ENCODE measurements around the gene TM6SF1. TPM values are rescaled to one million over a fixed set of nuclear protein-coding genes. Genes with fewer than 3 reads are reported as not detected.
"Not testable (repeated sequence)": the region's sequence is repeated elsewhere in the genome, so short reads cannot be mapped to it uniquely, and the experiment has no call there.

Gene TM6SF1
- total RNA-seq, 1 experiment from 2014 or later, result 0.69 TPM

DNA sequence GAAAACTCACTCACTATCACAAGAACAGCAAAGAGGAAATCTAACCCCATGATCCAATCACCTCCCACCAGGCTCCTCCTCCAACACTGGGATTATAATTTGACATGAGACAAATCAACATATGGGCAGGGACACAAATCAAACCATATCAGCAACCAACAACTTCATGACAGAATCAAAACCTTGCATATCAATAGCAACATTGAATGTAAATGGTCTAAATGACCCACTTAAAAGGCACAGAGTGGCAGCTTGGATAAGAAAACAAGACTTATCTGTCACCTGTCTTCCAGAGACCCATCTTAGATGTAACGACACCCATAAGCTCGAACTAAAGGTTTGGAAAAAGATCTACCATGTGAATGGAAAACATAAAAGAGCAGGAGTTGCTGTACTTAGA, 59.4 kb downstream of the TM6SF1 start:
- Histone ChIP-seq H3K36me3 (ENCODE audit: control insufficient read depth, insufficient read depth, low read length) (no peaks in the 10 kb centered on the region), H3K27ac (ENCODE audit: low read length) (no peak overlapping the region), H3K4me3 (ENCODE audit: low read depth in 2 of 2, low read length in 2 of 2) (no peak overlapping the region), H3K9me3 (ENCODE audit: control insufficient read depth, insufficient read depth, low read depth, low read length) (no peaks in the 10 kb centered on the region), H3K27me3 (ENCODE audit: control insufficient read depth, insufficient read depth, low read length) (no peaks in the 10 kb centered on the region), H3K4me1 (ENCODE audit: control insufficient read depth, insufficient read depth, low read length) (no peaks in the 10 kb centered on the region)
- ATAC-seq, result no peak
- DNase-seq (ENCODE audit: low read depth, low spot score), result no peak
- intact Hi-C loops (cut with micrococcal nuclease; ENCODE audit: unreplicated experiment) (no loop called here), in situ Hi-C loops (cut with HindIII; ENCODE audit: low pct_unique_long_range_greater_than_20kb, low sequenced_read_pairs) (no loop called here)
- ChIA-PET POLR2A (no interaction called here), CTCF (no interaction called here)
- BruUV-seq (replicated peaks), result no TSS peak
- TF ChIP-seq SIN3A (IDR thresholded peaks at IDR 0.05; ENCODE audit: borderline replicate concordance, insufficient read depth, low read depth, low read length) (no peak), POLR2AphosphoS5 (IDR thresholded peaks at IDR 0.05; ENCODE audit: low read depth, low read length) (no peak)

DNA sequence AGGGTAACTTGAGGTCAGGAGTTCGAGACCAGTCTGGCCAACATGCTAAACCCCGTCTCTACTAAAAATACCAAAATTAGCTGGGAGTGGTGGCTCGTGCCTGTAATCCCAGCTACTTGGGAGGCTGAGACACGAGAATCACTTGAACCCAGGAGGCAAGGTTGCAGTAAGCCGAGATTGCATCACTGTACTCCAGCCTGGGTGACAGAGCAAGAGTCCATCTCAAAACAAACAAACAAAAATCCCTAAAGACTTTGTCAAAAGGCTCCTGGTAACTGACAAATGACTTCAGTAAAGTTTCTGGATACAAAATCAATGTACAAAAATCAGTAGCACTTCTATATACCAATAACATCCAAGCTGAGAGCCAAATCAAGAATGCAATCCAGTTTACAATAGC, 62.1 kb downstream of the TM6SF1 start:
- POLR2A ChIA-PET; H3K27me3 ChIP-seq (ENCODE audit: control insufficient read depth, insufficient read depth, low read length); BruUV-seq (replicated peaks); DNase-seq (ENCODE audit: low read depth, low spot score); in situ Hi-C loops (cut with HindIII; ENCODE audit: low pct_unique_long_range_greater_than_20kb, low sequenced_read_pairs); H3K4me3 ChIP-seq (ENCODE audit: low read depth in 2 of 2, low read length in 2 of 2); H3K4me1 ChIP-seq (ENCODE audit: control insufficient read depth, insufficient read depth, low read length); ATAC-seq; H3K9me3 ChIP-seq (ENCODE audit: control insufficient read depth, insufficient read depth, low read depth, low read length); H3K36me3 ChIP-seq (ENCODE audit: control insufficient read depth, insufficient read depth, low read length); CTCF ChIA-PET; H3K27ac ChIP-seq (ENCODE audit: low read length); intact Hi-C loops (cut with micrococcal nuclease; ENCODE audit: unreplicated experiment): not testable (repeated sequence)

DNA sequence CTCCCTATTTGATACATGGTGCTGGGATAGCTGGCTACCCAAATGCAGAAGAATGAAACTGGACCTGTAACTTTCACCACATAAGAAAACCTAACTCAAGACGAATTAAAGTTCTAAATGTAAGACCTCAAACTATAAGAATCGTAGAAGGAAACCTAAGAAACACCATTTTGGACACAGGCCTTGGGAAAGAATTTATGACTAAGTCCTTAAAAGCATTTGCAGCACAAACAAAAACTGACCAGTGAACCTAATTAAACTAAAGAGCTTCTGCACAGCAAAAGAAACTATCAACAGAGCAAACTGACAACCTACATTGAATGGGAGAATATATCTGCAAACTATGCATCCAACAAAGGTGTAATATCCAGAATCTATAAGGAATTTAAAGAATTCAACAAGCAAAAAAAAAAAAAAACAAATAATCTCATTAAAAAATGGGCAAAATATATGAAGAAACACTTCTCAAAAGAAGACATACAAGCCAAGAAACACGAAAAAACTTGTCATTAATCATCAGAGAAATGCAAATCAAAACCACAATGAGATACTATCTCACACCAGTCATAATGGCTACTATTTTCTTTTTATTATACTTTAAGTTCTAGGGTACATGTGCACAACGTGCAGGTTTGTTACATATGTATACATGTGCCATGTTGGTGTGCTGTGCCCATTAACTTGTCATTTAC, 63.2 kb downstream of the TM6SF1 start:
- Histone ChIP-seq H3K27me3 (ENCODE audit: control insufficient read depth, insufficient read depth, low read length) (no peaks in the 10 kb centered on the region), H3K9me3 (ENCODE audit: control insufficient read depth, insufficient read depth, low read depth, low read length) (no peaks in the 10 kb centered on the region), H3K4me1 (ENCODE audit: control insufficient read depth, insufficient read depth, low read length) (no peaks in the 10 kb centered on the region), H3K4me3 (ENCODE audit: low read depth in 2 of 2, low read length in 2 of 2) (no peak overlapping the region), H3K36me3 (ENCODE audit: control insufficient read depth, insufficient read depth, low read length) (no peaks in the 10 kb centered on the region), H3K27ac (ENCODE audit: low read length) (no peak overlapping the region)
- CTCF ChIA-PET, result no interaction called here
- no TSS peak for BruUV-seq (replicated peaks)
- in situ Hi-C loops (cut with HindIII; ENCODE audit: low pct_unique_long_range_greater_than_20kb, low sequenced_read_pairs), result no loop called here
- ATAC-seq (no peak), DNase-seq (ENCODE audit: low read depth, low spot score) (no peak)
- no peak for TF ChIP-seq SIN3A (IDR thresholded peaks at IDR 0.05; ENCODE audit: borderline replicate concordance, insufficient read depth, low read depth, low read length)
- TF ChIP-seq TCF7L2 (IDR thresholded peaks at IDR 0.05; ENCODE audit: low read depth, low read length), result no peak
- intact Hi-C loops (cut with micrococcal nuclease; ENCODE audit: unreplicated experiment), result no loop called here
- POLR2A ChIA-PET, result no interaction called here

DNA sequence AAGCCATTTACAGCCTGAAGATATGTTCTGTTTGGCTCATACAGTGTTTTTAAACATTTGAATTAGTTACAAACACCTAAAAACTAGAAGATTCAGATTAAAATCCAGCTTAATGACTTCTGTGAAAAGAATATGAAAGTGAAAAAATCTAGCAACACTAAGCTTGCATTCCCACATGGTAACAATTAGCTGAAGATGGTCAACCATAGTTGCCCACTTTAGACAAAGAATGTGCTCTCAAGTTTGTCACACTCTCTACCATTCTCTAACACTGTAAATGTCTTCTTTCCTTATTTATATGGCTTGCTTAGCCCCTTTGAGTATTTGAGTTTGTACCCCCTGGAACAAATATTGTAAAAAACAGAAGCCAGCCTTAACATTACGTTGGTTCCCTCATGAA, 67.4 kb downstream of the TM6SF1 start:
- H3K27ac ChIP-seq (ENCODE audit: low read length), result no peak overlapping the region
- ChIA-PET CTCF (no interaction called here), POLR2A (interaction anchor here (0.7 kb wide), 1 partner anchor 223 kb away, joined by 3 read pairs; no protein-coding TSS in a partner anchor)
- no peaks in the 10 kb centered on the region for H3K27me3 ChIP-seq (ENCODE audit: control insufficient read depth, insufficient read depth, low read length)
- ATAC-seq (no peak), DNase-seq (ENCODE audit: low read depth, low spot score) (no peak)
- no peak overlapping the region for H3K4me3 ChIP-seq (ENCODE audit: low read depth in 2 of 2, low read length in 2 of 2)
- H3K36me3 ChIP-seq (ENCODE audit: control insufficient read depth, insufficient read depth, low read length), result no peaks in the 10 kb centered on the region
- no peaks in the 10 kb centered on the region for H3K4me1 ChIP-seq (ENCODE audit: control insufficient read depth, insufficient read depth, low read length)
- intact Hi-C loops (cut with micrococcal nuclease; ENCODE audit: unreplicated experiment) (no loop called here), in situ Hi-C loops (cut with HindIII; ENCODE audit: low pct_unique_long_range_greater_than_20kb, low sequenced_read_pairs) (no loop called here)
- no peaks in the 10 kb centered on the region for H3K9me3 ChIP-seq (ENCODE audit: control insufficient read depth, insufficient read depth, low read depth, low read length)
- TF ChIP-seq, protein P1, sequence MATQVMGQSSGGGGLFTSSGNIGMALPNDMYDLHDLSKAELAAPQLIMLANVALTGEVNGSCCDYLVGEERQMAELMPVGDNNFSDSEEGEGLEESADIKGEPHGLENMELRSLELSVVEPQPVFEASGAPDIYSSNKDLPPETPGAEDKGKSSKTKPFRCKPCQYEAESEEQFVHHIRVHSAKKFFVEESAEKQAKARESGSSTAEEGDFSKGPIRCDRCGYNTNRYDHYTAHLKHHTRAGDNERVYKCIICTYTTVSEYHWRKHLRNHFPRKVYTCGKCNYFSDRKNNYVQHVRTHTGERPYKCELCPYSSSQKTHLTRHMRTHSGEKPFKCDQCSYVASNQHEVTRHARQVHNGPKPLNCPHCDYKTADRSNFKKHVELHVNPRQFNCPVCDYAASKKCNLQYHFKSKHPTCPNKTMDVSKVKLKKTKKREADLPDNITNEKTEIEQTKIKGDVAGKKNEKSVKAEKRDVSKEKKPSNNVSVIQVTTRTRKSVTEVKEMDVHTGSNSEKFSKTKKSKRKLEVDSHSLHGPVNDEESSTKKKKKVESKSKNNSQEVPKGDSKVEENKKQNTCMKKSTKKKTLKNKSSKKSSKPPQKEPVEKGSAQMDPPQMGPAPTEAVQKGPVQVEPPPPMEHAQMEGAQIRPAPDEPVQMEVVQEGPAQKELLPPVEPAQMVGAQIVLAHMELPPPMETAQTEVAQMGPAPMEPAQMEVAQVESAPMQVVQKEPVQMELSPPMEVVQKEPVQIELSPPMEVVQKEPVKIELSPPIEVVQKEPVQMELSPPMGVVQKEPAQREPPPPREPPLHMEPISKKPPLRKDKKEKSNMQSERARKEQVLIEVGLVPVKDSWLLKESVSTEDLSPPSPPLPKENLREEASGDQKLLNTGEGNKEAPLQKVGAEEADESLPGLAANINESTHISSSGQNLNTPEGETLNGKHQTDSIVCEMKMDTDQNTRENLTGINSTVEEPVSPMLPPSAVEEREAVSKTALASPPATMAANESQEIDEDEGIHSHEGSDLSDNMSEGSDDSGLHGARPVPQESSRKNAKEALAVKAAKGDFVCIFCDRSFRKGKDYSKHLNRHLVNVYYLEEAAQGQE (IDR thresholded peaks at IDR 0.05; ENCODE audit: insufficient read depth in 1 of 2, low read depth in 2 of 2, low read length in 1 of 2), result no peak
- TF ChIP-seq SIN3A (IDR thresholded peaks at IDR 0.05; ENCODE audit: borderline replicate concordance, insufficient read depth, low read depth, low read length) (no peak), POLR2AphosphoS5 (IDR thresholded peaks at IDR 0.05; ENCODE audit: low read depth, low read length) (no peak), TCF7L2 (IDR thresholded peaks at IDR 0.05; ENCODE audit: low read depth, low read length) (no peak)
- TF ChIP-seq, protein P2, sequence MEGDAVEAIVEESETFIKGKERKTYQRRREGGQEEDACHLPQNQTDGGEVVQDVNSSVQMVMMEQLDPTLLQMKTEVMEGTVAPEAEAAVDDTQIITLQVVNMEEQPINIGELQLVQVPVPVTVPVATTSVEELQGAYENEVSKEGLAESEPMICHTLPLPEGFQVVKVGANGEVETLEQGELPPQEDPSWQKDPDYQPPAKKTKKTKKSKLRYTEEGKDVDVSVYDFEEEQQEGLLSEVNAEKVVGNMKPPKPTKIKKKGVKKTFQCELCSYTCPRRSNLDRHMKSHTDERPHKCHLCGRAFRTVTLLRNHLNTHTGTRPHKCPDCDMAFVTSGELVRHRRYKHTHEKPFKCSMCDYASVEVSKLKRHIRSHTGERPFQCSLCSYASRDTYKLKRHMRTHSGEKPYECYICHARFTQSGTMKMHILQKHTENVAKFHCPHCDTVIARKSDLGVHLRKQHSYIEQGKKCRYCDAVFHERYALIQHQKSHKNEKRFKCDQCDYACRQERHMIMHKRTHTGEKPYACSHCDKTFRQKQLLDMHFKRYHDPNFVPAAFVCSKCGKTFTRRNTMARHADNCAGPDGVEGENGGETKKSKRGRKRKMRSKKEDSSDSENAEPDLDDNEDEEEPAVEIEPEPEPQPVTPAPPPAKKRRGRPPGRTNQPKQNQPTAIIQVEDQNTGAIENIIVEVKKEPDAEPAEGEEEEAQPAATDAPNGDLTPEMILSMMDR (IDR thresholded peaks at IDR 0.05), result no peak
- no TSS peak for BruUV-seq (replicated peaks)

Data from Panc1 (cell line).